Heart left ventricle (tissue), 16 donors: ENCODE measurements around the gene IRAK2. TPM values are rescaled to one million over a fixed set of nuclear protein-coding genes. Genes with fewer than 3 reads are reported as not detected.
A peak's percentile ranks its signal among the peaks of the same experiment; 100 is the strongest.

ENCODE experiments used
- ATAC-seq, 4 donors: fragments of 200-7000 bp; cut with Tn5 transposase; one replicate each; pipeline ENCODE4 v1.9.1; 2020 to 2022; ENCODE audit warnings: moderate library complexity in 4 of 4, mild to moderate bottlenecking in 3 of 4, moderate number of reproducible peaks in 1 of 4
- DNase-seq, 5 donors: peaks; one replicate each; pipeline ENCODE4 v3.0.0-alpha.2; 2020
- H3K27ac ChIP-seq, 12 donors: fragments of 200-600 bp; sonication (generic) in 4 of 12; one replicate each; pipeline versions ENCODE4 v1.5.0 to v1.8.0; 2016 to 2022; ENCODE audit warnings: mild to moderate bottlenecking in 2 of 12
- H3K27me3 ChIP-seq, 9 donors: fragments of 200-600 bp; sonication (generic) in 2 of 9; one replicate each; pipeline versions ENCODE4 v1.5.1 to v1.8.0; 2016 to 2022; ENCODE audit warnings: mild to moderate bottlenecking in 3 of 9
- H3K36me3 ChIP-seq, 9 donors: fragments of 200-600 bp; sonication (generic) in 2 of 9; one replicate each; pipeline versions ENCODE4 v1.5.0 to v1.8.0; 2018 to 2022; ENCODE audit warnings: mild to moderate bottlenecking in 2 of 9
- H3K4me1 ChIP-seq, 12 donors: fragments of 200-600 bp; sonication (generic) in 4 of 12; one replicate each; pipeline versions ENCODE4 v1.5.0 to v1.8.0; 2016 to 2022; ENCODE audit warnings: mild to moderate bottlenecking in 3 of 12
- H3K4me3 ChIP-seq, 12 donors: fragments of 200-600 bp; sonication (generic) in 4 of 12; one replicate each; pipeline versions ENCODE4 v1.5.0 to v1.8.0; 2017 to 2022; ENCODE audit warnings: mild to moderate bottlenecking in 9 of 12, moderate library complexity in 4 of 12
- H3K9me3 ChIP-seq, 12 donors: fragments of 200-600 bp; sonication (generic) in 4 of 12; one replicate each; pipeline versions ENCODE4 v1.5.0 to v1.8.0; 2016 to 2022; ENCODE audit warnings: mild to moderate bottlenecking in 1 of 12
- POLR2A ChIP-seq, 2 donors: fragments of 450-650 bp; IDR thresholded peaks; one replicate each; pipeline ENCODE4 v1.6.1; 2017; ENCODE audit warnings: antibody characterized with exemption in 2 of 2, mild to moderate bottlenecking in 2 of 2, moderate library complexity in 2 of 2
- WGBS, 4 donors: extraction: QIAGEN DNeasy Blood & Tissue Kit in 2 of 4; methylation state at CpG; one replicate each; pipeline versions ENCODE4 v1.1.5 to v1.1.7; 2013 to 2018; 5-methylcytosine and 5-hydroxymethylcytosine counted together
- intact Hi-C, 10 donors: fragments of 100-400 bp; cut with DNase I; formaldehyde crosslinking; loops; one replicate each; pipeline versions ENCODE4 v1.11.1 to v1.14.2; 2022
- polyA plus RNA-seq, 2 donors: library from polyadenylated mRNA; stranded (reverse); fragments of 200-250 nt; gene quantifications; one replicate each; pipeline ENCODE4 v1.2.3, GENCODE V29; 2013
- total RNA-seq, 9 donors: library from RNA; depleted of rRNA in 2 of 9; stranded (reverse); fragments of >200 nt in 2 of 9; fragmentation: NEBNext Ultra II Directional in 3 of 9; extraction: Animal tissue kit (Norgen Biotek cat#: 25700) in 3 of 9; gene quantifications; one replicate each; pipeline versions ENCODE4 v1.1.0 to v1.2.4, GENCODE V29; 2016 to 2023
- TF ChIP-seq, protein P1 (sequence below), 12 donors: fragments of 200-600 bp; sonication (generic) in 4 of 12; IDR thresholded peaks; one replicate each; pipeline versions ENCODE4 v1.5.0 to v1.8.0; 2018 to 2022; ENCODE audit warnings: antibody characterized with exemption in 12 of 12, mild to moderate bottlenecking in 5 of 12
- donor health status: ischemic (EF 13 %, LVEDD 7.1; RV severe dilation, severe dysfunction).
- donor health status: healthy with polysubstance abuse.
- donor health status: DM: no; HTN: yes; CAD: no.
- donor health status: DM: no; HTN: no; CAD: no.
- donor health status: ischemic (EF 25% LVEDD 6.9; RV normal size, moderate dysfunction).
- donor health status: ischemic (EF 25% LVEDD 5.7; RV mildly dilated, moderate dysfunction).
- donor health status: healthy.
- donor health status: DM: yes; HTN: yes; CAD: no.
- donor health status: ischemic (EF 35%, LVEDD 5.7; RV mildly dilated, moderate dysfunction).
- donor health status: nonischemic (EF 11% LVEDD 7.7; RV severe dilation, severe dysfunction).
- donor health status: DM: yes; HTN: yes; CAD: no.
- donor health status: PGD.
- donor health status: ischemic (EF 29% LVEDD 5.4; RV normal size, mild dysfunction).
- donor health status: nonischemic (EF 23%, LVEDD 6.1; RV moderate dilation, normal function).

Gene IRAK2
- total and polyA plus RNA-seq, 11 donors = 0.46 to 6.3 (median 1.4) TPM

DNA sequence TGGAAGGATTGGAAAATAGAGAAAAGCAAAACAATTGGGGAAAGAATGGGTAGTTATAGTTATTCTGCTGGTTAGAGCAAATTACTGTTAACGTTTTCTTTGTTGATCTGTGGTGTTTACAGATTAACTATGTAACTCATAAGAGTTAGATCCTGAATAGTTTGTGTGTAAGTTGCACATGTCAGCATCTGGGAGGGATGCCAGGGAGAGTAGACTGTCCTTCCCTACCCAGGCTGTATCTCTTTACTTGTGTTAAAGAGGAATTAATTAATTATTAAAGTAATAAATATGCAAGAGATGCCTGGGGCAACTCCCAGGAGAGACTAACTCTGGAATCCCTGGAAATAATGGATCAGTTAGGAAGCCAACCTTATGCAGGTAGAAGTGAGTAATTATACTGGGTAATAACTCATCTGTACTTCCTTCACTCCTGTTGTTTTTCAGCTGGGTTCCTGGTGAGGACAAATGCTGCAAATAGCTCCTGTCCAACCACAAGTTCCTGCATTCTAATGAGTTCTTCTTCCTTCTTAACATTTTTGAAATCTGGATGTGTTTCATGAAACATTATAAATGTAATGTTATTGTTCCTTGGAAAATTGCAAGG is 109.1 kb downstream of the IRAK2 start:
- no peak overlapping the region for H3K4me3 ChIP-seq
- intact Hi-C loops = no loop called here
- peaks cover 0 to 24% (median 16%) of the 10 kb centered on the region in 12 donors for H3K4me1 ChIP-seq
- ATAC-seq = peak in 2 of 4 donors; percentile 33 to 46
- H3K9me3 ChIP-seq = no peaks in the 10 kb centered on the region
- peak overlapping the region in 1 of 12 donors; percentile 27 for H3K27ac ChIP-seq
- no peak for DNase-seq
- peaks cover 0 to 84% (median 69%) of the 10 kb centered on the region in 9 donors for H3K36me3 ChIP-seq
- TF ChIP-seq, protein P1, sequence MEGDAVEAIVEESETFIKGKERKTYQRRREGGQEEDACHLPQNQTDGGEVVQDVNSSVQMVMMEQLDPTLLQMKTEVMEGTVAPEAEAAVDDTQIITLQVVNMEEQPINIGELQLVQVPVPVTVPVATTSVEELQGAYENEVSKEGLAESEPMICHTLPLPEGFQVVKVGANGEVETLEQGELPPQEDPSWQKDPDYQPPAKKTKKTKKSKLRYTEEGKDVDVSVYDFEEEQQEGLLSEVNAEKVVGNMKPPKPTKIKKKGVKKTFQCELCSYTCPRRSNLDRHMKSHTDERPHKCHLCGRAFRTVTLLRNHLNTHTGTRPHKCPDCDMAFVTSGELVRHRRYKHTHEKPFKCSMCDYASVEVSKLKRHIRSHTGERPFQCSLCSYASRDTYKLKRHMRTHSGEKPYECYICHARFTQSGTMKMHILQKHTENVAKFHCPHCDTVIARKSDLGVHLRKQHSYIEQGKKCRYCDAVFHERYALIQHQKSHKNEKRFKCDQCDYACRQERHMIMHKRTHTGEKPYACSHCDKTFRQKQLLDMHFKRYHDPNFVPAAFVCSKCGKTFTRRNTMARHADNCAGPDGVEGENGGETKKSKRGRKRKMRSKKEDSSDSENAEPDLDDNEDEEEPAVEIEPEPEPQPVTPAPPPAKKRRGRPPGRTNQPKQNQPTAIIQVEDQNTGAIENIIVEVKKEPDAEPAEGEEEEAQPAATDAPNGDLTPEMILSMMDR (IDR thresholded peaks at IDR 0.05) = no peak
- no peak for TF ChIP-seq POLR2A (IDR thresholded peaks at IDR 0.05)
- no peaks in the 10 kb centered on the region for H3K27me3 ChIP-seq
- 15 to 29% (median 22%) methylated on average over 1 of the region's 1 CpG for WGBS, 4 donors

DNA sequence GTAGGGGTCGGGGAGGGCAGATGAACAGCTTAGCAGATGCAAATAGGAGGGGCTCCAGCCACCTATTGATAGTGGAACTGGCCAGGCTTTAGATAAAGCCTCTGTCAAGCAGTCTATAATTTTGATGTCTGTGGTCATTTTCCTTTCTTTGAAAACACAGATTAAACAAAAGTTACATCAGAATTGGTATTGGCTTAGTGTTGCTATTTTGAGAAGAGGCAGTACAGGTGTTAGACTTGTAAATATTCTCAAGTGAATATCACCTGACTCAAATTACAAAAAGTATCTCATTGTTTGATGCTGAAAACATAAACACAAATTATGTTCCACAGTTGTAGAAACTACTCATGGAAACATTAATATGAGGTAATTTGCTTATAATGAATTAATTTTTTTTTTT is 109.9 kb downstream of the IRAK2 start:
- H3K27me3 ChIP-seq = no peaks in the 10 kb centered on the region
- ATAC-seq (no peak), DNase-seq (no peak)
- H3K27ac ChIP-seq = no peak overlapping the region
- peaks cover 0 to 24% (median 16%) of the 10 kb centered on the region in 12 donors for H3K4me1 ChIP-seq
- H3K36me3 ChIP-seq = peaks cover 0 to 84% (median 72%) of the 10 kb centered on the region in 9 donors
- intact Hi-C loops = no loop called here
- WGBS, 4 donors = 44 to 61% (median 52%) methylated on average over 1 of the region's 1 CpG
- no peaks in the 10 kb centered on the region for H3K9me3 ChIP-seq
- no peak for TF ChIP-seq POLR2A (IDR thresholded peaks at IDR 0.05)
- TF ChIP-seq, protein P1 (IDR thresholded peaks at IDR 0.05) = no peak
- H3K4me3 ChIP-seq = no peak overlapping the region

DNA sequence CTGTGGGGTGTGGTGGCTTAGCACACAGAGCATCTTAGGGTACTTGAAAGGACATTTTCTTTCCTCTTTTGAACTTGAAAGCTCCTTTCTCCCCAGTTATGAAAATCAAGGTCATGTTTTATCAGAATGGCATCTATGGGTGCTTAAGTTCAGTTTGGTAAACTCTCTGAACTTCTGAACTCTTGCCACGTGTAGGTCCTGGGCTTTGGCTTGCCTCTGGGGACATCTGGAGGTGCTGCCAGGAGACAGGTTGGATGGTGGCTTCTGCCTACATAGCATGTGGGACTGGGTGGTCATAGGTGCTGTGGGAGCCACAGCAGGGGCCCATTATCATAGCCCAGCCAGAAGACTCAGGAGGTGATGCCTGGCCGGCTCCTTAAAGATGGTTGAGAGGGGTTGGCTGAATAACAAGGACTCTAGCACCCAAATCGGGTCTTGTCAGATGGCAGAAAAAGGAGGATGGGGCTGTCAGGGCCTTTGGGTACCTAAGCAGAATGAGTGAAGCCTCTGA is 112.5 kb downstream of the IRAK2 start:
- no peak for TF ChIP-seq POLR2A (IDR thresholded peaks at IDR 0.05)
- TF ChIP-seq, protein P1 (IDR thresholded peaks at IDR 0.05) = no peak
- no peak overlapping the region for H3K27ac ChIP-seq
- DNase-seq = no peak
- peaks cover 0 to 26% (median 16%) of the 10 kb centered on the region in 12 donors for H3K4me1 ChIP-seq
- no peaks in the 10 kb centered on the region for H3K9me3 ChIP-seq
- 86 to 89% (median 87%) methylated on average over 3 of the region's 3 CpGs for WGBS, 4 donors
- H3K27me3 ChIP-seq = no peaks in the 10 kb centered on the region
- intact Hi-C loops = no loop called here
- no peak overlapping the region for H3K4me3 ChIP-seq
- ATAC-seq = no peak
- H3K36me3 ChIP-seq = peaks cover 0 to 82% (median 68%) of the 10 kb centered on the region in 9 donors

DNA sequence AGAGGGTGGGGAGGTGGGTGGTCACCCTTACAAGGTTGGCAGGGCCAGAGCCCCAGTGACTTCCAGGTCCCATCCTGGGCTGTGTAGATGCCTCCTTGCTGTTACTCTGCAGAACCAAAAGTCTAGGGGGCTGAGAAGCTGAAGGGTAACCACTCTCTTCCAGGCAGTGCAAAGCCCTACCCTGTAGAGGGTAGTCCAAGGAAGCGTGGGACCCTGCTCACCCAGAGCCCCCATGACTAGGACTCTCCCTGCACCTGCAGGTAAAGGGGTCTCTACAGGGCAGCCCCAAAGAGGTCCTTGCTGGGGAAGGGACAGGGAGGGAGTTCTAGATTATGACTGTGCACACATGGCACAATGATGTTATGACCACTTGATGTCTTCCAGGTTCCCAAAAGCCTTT is 113.8 kb downstream of the IRAK2 start:
- H3K9me3 ChIP-seq = no peaks in the 10 kb centered on the region
- DNase-seq (no peak), ATAC-seq (peak in 1 of 4 donors; percentile 17)
- WGBS, 4 donors = 97 to 100% (median 100%) methylated on average over 1 of the region's 1 CpG
- no peak overlapping the region for H3K27ac ChIP-seq
- H3K4me1 ChIP-seq = peaks cover 0 to 20% (median 10%) of the 10 kb centered on the region in 12 donors
- peaks cover 0 to 87% (median 66%) of the 10 kb centered on the region in 9 donors for H3K36me3 ChIP-seq
- H3K4me3 ChIP-seq = no peak overlapping the region
- no peaks in the 10 kb centered on the region for H3K27me3 ChIP-seq
- TF ChIP-seq, protein P1 (IDR thresholded peaks at IDR 0.05) = no peak
- TF ChIP-seq POLR2A (IDR thresholded peaks at IDR 0.05) = no peak
- intact Hi-C loops = no loop called here
